Measurements from ENCODE around the gene ITPRID2. TPM values are rescaled to one million over a fixed set of nuclear protein-coding genes. Genes with fewer than 3 reads are reported as not detected.

Gene ITPRID2
- total and polyA plus RNA-seq, 2 of the 13 experiments (the other 11 are each of a cell fraction or from before 2014, with no cell fraction given), result 44.8 to 62.3 TPM

DNA sequence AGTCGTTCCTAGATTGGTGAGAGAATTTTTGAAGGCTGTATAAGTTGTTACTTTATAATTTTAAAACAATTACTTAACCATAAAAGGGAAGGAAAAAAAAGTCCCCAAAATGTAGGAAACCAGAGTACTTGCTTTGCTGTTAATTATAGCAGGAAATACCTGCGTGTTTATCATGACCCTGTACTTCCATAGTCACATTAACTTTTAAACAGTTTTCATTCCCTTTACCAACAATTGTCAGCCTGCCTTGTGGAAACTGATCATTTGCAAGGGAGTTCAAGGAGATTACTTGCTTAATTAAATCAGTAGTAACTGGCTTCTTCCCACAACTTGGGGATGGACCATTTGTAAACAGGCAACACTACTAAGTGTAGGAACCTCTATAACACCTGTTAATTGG lies 6.4 kb upstream of the ITPRID2 start (continued):
- TF ChIP-seq SKIL (CRISPR knock-in tag; IDR thresholded peaks at IDR 0.05; ENCODE audit: borderline replicate concordance), result no peak
- no peak for TF ChIP-seq PATZ1 (CRISPR knock-in tag; IDR thresholded peaks at IDR 0.05)
- TF ChIP-seq MEIS1 (CRISPR knock-in tag; IDR thresholded peaks at IDR 0.05; ENCODE audit: borderline replicate concordance), result no peak
- no peak for TF ChIP-seq CEBPG (CRISPR knock-in tag; IDR thresholded peaks at IDR 0.05)
- TF ChIP-seq HOXA7 (CRISPR knock-in tag; IDR thresholded peaks at IDR 0.05), result no peak
- TF ChIP-seq ZNF644 (CRISPR knock-in tag; IDR thresholded peaks at IDR 0.05; ENCODE audit: low read depth), result no peak

- no TSS peak for BruUV-seq (replicated peaks)
- H3K27ac ChIP-seq (ENCODE audit: extremely low read length, insufficient read depth, low read length), result no peak overlapping the region
- H3K79me2 ChIP-seq (ENCODE audit: insufficient read depth, low read length), result no peaks in the 10 kb centered on the region
- H2AFZ ChIP-seq (ENCODE audit: low read length), result peak overlapping the region; percentile 44
- H3K4me1 ChIP-seq (ENCODE audit: insufficient read depth, low read length), result peaks cover 28% of the 10 kb centered on the region
- no peak overlapping the region for H3K4me2 ChIP-seq (ENCODE audit: low read depth, low read length)
- ChIA-PET POLR2A (no interaction called here), CTCF (ENCODE audit: low intra/inter-chr PET ratio, low total read pairs) (no interaction called here)
- no peak overlapping the region for H3K9ac ChIP-seq (ENCODE audit: insufficient read depth, low read depth, low read length)
- FAIRE-seq (no peak), ATAC-seq (no peak), DNase-seq (ENCODE audit: low spot score) (no peak)
- 15% methylated on average over 4 of the region's 4 CpGs for WGBS (ENCODE audit: low lambda C conversion rate)
- in situ Hi-C loops (cut with HindIII; ENCODE audit: extremely low pct_ligation_motif_present, low pct_unique_long_range_greater_than_20kb) (no loop called here), intact Hi-C loops (cut with micrococcal nuclease; ENCODE audit: unreplicated experiment) (no loop called here)
- no peaks in the 10 kb centered on the region for H4K20me1 ChIP-seq (ENCODE audit: insufficient read depth, low read length)
- no peak overlapping the region for H3K4me3 ChIP-seq (replicated peaks in 1 of 3; ENCODE audit: insufficient read depth in 1 of 3, low read depth in 2 of 3, low read length in 3 of 3)
- H3K36me3 ChIP-seq (replicated peaks in 1 of 2; ENCODE audit: control insufficient read depth in 1 of 2, insufficient read depth in 2 of 2, low read length in 2 of 2), result no peaks in the 10 kb centered on the region
- 0 out of 5 replicates have a peak, but pooled peaks cover 1 to 4% of the 10 kb centered on the region in 2 experiments for H3K27me3 ChIP-seq (ENCODE audit: control insufficient read depth in 1 of 2, insufficient read depth in 2 of 2, low read length in 2 of 2)
- TF ChIP-seq RNF2 (conservative IDR thresholded peaks at IDR 0.05; ENCODE audit: low read depth) (no peak), SP4 (CRISPR knock-in tag; IDR thresholded peaks at IDR 0.05) (no peak), YEATS4 (CRISPR knock-in tag; IDR thresholded peaks at IDR 0.05; ENCODE audit: borderline replicate concordance) (no peak), HNRNPH1 (optimal IDR thresholded peaks at IDR 0.05; ENCODE audit: low read depth, low read length) (no peak), YEATS2 (CRISPR knock-in tag; IDR thresholded peaks at IDR 0.05; ENCODE audit: borderline replicate concordance) (no peak), ZSCAN12 (CRISPR knock-in tag; IDR thresholded peaks at IDR 0.05) (no peak), ZNF460 (CRISPR knock-in tag; IDR thresholded peaks at IDR 0.05; ENCODE audit: borderline replicate concordance) (no peak), ZNF781 (CRISPR knock-in tag; IDR thresholded peaks at IDR 0.05; ENCODE audit: borderline replicate concordance, not compliant biosample characterization) (no peak), AGO1 (IDR thresholded peaks at IDR 0.05; ENCODE audit: low read depth, low read length, poor library complexity, severe bottlenecking) (no peak), KLF13 (CRISPR knock-in tag; IDR thresholded peaks at IDR 0.05) (no peak), FOXC1 (CRISPR knock-in tag; IDR thresholded peaks at IDR 0.05; ENCODE audit: borderline replicate concordance) (no peak), JUND (CRISPR knock-in tag; IDR thresholded peaks at IDR 0.05) (no peak), HMG20B (CRISPR knock-in tag; conservative IDR thresholded peaks at IDR 0.05) (no peak)
- no peaks in the 10 kb centered on the region for H3K9me3 ChIP-seq (ENCODE audit: low read length)
Measured at GRCh38 chr2:181886192-181886591, 5.3 kb upstream of the ITPRID2 start.
